ENCODE data around the gene KCNQ1OT1. TPM values are rescaled to one million over a fixed set of nuclear protein-coding genes. Genes with fewer than 3 reads are reported as not detected.

KCNQ1OT1 gene
- polyA plus RNA-seq, 4 donors: 0.46 to 2.7 (median 1.5) TPM

DNA sequence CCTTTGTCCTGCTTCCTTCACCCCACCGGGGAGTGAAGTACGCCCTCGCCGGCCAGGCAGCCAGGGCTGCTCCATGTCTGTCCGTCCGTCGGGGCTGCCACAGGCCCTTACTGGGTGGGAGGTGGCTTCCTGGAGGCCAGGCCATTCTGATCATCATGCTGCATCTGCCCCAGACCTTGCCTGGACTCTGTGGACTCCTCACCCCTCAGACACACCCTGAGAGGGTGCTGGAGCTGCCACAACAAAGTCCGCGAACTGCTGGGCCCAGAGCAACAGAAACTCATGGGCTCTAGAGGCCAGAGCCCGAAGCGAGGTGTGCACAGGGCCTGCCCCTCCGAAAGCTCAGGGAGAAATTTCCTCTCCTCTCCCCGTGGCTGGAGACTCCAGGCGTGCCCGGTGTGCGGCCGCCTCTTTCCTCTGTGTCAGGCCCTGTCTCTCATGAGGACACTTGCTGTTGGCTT lies 124.2 kb downstream of the KCNQ1OT1 start:
- DNase-seq (ENCODE audit: low read depth in 4 of 4, low spot score in 2 of 4): no peak

DNA sequence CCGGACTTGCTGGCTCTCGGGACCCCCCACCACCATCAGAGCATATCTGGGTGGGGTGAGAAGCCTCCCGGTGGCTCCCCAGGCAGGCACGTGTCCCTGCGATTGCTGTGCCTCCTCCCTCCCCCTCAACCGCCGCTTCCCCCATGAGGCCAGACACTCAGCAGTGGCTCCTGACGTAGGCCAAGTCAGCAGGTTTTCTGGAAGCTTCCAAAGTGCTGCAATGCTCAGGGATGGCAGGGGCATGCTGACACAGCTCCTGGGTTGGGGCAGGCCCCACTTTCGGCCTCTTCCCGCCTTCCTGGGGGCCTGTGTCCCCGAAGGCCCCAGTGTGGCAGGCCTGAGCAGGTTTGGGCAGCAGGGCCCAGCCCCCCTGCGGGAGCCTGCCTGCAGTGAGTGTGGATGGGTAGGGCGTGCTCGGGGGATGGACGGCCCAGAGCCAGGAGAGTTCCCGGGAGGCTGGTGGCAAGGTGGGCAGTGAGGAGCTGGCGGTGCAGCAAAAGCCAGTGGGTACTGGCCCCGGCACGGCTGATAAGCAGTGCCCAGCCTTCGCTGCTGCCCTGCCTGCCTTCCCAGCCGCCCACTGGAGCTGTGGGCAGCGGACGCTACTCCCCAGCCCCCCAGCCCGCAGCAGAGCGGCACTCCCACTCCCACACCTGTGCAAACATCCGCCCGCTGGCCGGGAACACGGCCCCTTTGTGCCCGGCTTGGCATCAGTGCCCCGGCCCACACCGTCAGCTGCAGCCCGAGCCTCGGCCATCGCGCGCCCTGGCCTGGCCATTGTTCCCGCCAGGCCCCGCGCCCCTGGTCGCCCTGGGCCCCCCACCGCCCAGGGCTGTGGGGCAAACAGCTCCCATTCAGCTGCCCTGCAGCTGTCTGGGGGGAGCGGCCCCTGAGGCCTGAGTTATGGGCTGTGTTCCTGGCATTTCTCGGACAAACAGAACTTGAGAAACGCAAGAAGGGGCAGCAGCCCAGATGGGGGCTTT lies 125.0 kb downstream of the KCNQ1OT1 start:
- DNase-seq (ENCODE audit: low read depth in 4 of 4, low spot score in 2 of 4): no peak

DNA sequence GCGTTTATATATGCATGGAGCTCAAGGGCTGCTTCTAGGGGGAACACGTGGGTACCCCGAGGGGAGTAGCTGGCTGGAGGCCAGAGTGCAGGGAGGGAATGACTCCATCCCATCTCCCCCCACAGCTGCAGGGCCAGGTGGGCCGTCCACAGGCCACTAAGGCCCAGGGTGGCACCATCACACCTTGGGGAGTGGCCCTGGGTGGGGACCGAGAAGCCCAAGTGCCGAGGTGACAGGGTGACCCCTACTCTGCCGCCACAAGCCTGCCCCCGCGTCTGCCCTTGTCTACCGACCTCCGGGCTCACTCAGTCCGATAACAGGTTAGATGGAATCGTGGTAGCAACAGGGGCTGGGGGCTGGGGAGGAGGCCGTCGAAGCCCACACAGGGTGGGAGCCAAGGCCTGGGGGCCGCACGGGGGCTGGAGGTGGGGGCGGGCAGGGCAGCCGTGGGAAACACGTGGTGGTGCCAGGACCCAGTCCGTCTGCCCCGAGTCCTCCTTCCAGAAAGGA lies 125.7 kb downstream of the KCNQ1OT1 start:
- no peak for DNase-seq (ENCODE audit: low read depth in 4 of 4, low spot score in 2 of 4)

DNA sequence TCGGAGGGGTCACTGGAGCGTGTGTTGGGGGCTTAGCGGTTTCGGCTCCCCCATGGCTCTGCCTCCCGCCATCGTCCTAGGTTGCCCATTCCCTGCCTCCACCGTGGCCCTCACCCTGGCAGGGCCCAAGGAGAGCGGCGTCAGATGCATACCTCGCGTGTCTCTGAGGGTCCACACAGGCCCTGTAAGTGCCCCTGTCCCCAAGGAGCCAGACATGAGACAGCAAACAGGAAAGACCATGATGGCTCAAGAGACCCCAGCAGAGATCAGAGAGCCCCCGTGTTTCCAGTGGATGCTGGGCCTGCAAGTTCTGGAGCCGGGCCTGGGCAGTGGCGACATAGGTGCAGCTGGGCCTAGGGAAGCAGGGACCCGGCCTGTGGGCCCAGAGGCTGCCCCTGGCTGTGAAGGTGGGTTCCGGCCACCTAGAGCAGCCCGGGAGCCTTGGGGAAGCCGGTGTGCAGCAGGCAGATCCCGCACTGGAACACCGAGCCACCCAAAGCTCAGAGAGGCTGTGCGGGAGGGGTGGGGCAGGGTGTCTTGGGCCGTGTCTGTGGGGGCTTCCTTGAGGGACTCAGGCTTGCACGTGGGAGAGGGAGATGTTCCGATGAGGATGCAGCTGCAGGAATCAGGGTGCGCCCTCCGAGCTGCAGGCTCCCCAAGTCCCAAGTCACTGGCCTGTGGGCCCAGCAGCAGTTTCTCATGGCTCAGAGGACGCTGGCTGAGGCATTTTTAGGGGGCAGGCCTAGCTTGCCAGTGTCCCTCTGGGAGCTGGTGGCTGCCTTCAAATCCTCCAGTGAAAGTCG lies 126.4 kb downstream of the KCNQ1OT1 start:
- DNase-seq (ENCODE audit: low read depth in 4 of 4, low spot score in 2 of 4): no peak

DNA sequence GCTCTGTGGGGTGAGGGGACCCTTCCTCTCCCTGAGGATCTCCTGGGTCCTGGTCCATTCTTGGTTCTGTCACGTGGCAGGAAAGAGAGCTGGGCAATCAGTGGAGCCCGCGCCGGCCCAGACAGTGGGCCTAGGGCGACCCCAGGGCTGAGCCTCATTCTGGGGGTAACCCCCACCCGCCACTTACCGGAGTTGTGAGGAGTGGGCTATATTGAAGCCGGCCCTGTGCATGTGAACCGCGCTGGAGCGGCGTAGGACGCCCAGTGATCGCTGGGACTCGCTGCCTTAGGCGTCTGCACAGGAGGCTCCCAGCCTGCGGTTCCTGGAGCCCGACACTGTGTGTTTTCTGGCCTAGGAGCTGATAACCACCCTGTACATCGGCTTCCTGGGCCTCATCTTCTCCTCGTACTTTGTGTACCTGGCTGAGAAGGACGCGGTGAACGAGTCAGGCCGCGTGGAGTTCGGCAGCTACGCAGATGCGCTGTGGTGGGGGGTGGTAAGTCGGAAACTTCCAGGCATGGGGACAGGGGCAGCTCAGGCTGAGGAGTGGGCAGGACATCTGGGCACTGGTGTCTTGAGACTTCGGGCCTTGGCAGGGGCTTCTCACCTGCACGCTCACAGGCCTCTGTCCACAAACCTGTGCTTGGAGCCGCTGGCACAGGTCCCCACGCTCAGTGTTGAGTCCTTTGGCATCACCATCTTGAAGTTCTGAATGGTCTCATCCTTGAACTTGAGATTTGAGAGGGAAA lies 127.1 kb downstream of the KCNQ1OT1 start:
- no peak for DNase-seq (ENCODE audit: low read depth in 4 of 4, low spot score in 2 of 4)

DNA sequence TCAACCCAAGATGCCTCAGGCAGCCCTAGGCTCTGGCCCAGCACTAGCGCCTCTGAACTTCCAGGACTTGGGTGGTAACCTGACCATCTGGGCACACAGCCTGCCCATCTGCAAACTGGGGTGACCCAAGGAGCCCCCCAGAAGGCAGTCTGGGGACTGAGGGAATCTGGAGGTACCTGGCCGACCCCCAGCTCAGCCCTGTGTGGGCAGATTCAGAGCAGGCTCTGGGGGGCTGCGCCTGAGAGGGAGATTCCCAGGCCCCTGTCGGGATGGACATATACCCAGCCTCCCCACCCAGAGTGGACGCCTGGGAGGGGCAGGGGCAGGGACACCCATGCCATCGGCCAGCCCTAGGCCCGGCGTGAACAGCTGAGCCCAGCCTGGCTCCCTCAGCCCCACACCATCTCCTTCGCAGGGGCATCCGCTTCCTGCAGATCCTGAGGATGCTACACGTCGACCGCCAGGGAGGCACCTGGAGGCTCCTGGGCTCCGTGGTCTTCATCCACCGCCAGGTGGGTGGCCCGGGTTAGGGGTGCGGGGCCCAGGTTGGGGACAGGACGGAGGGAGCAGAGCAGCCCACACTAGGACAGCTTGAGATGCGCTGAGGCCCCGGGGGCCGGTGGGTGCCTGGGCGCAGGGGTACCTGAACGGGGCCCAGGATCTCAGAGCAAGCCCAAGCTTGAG lies 128.1 kb downstream of the KCNQ1OT1 start:
- no peak for DNase-seq (ENCODE audit: low read depth in 4 of 4, low spot score in 2 of 4)

DNA sequence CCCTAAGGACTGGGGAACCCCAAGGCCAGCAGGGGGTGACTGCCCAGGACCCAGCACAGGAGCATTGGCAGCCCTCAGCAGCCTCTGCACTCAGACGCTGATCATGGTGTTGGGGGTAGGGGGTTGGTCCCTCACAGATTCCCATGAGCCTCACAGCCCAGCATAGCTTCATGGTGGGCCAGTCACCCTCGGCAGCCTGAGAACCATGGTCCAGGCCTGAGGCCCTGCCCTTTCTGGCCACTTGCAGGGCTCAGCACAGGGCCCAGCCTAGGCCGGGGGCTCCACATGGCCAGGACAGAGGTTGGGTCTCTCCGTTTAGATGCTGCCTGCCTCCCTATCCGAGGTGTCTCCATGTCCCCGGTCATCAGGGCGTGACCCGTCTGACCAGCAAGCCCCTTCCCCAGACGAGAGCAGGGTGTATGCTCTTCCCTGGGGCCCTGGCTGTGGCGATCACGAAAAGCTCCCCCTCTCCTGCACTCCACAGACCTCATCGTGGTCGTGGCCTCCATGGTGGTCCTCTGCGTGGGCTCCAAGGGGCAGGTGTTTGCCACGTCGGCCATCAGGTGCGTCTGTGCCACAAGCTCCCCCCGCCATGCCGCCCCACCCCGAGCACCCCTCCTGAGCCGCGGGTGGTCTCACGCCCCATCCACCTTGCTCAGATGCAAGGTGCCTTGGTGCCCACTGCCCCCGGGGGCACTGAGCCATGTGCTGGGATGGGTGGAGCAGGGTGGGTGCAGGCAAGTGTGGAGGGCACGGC lies 128.8 kb downstream of the KCNQ1OT1 start:
- DNase-seq (ENCODE audit: low read depth in 4 of 4, low spot score in 2 of 4): no peak

DNA sequence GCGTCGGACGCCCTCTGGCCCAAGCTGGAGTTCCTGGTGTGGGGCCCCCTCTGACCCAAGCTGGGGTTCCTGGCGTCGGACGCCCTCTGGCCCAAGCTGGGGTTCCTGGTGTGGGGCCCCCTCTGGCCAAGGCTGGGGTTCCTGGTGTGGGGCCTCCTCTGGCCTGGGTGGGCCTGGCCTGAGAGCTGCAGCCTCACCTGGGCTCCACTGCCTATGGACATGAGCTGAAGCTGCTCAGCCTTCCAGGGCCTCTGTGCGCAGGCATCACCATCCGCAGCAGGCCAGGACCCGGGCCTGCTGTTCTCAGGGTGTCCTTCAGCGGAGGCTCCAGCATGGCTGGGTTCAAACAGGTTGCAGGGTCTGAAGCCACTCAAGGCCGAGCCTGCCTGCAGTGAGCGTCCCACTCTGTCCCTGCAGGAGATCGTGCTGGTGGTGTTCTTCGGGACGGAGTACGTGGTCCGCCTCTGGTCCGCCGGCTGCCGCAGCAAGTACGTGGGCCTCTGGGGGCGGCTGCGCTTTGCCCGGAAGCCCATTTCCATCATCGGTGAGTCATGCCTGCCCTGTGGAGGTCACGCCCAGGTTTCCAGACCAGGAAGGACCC lies 129.5 kb downstream of the KCNQ1OT1 start:
- no peak for DNase-seq (ENCODE audit: low read depth in 4 of 4, low spot score in 2 of 4)

DNA sequence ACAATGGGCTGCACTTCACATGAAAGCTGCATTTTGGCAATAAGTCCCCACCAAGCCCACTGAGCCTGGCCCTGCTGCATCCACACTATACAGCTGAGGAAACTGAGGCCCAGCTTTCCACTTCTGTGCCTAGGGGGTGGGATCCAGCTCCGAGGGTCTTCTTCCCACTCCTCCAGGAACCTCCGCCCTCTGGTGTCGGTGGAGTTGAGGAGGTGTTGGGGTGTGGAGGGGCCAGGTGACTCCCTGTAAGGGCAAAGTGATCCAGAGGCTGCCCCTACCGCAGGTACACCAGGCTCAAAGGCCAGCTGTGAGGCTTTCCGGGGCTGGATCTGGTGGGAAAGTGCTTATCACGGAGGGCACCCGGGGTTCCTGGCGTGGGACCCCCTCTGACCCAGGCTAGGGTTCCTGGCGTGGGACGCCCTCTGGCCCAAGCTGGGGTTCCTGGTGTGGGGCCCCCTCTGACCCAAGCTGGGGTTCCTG lies 130.0 kb downstream of the KCNQ1OT1 start:
- no peak for DNase-seq (ENCODE audit: low read depth in 4 of 4, low spot score in 2 of 4)

DNA sequence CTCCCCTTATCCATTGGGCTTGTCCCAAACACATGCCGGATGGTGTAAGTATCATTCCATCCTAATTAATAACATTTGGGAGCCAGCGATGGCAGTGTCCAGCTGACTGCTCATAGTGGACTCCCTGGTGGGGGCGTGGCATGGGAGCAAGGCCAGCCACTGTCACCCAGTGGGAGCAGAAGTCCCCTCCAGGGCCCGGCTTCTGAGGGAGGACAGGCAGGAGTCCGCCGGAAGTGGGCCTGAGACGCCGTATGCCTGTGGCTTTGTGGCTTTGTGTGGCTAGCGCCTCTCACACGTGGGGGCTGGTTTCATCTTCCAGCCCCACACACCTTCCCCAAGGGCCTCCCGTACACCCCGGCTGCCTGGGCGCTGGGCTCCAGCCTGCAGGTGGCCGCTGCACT lies 130.5 kb downstream of the KCNQ1OT1 start:
- no peak for DNase-seq (ENCODE audit: low read depth in 4 of 4, low spot score in 2 of 4)

DNA sequence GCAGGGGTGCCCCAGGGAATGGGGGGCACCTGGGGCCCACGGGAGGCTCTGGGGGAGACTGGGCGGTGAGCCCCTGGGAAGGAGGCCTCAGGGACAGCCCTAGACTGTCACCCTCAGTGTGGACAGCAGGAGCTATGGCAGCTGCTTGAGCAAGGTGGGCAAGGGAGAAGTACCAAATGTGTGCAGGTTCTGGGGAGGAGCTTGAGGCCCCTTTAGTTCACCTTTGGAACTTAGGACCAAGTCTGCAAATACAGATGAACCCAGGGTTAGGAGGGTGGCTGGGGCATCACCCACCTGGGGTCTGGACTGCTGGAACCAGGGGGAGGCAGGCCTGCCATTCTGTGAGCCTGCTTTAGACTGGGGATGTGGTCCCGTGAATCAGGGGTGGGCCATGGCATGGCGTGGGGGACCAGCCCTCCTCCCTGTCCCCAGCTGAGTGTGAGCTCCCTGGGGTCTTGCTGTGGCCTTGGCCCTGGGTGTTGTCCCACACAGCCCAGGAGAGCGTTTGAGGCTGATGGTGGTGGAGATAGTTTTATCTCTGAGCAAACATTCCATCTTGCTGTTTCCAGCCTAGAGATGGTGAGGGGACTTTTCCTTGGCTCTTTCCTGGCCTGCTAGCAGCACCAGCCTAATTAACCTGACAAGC lies 132.6 kb downstream of the KCNQ1OT1 start:
- DNase-seq (ENCODE audit: low read depth in 4 of 4, low spot score in 2 of 4): no peak

DNA sequence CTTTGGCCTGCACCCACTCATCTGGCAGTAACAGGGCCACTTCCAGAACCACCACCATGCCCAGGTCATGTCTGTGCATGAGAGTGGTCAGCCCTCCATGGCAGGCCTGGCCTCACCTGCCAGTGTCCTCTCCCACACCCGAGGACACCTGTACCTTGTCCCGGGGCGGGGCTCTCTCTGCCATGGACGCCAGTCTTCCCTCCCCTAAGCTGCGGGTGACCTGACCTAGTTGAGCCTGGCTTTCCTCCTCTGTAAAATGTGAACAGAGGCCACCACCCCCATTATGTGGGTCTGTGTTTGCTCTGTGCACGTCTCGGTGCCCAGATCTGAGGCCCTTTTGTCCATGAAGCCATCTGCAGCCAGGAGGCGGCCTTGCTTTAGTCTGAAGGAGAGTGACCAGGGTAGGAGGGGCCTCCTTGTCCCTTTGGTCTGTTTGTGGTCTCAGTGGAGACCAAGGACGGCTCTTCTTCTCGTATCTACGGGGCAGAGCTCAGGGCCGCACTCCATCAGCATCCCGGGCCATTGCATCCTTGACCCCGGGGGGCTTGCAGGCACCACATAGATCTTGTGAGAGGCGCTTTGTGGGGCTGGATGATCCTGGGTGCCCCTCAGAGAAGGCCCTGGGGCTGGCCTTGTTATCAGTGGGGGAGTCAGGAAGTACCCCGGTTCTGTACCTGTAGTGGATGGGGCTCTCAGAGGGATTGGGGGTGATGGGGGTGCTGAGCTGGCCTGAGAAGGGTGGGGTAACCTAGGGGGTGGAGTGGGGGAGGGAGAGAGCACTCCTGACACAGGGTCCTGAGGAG lies 133.4 kb downstream of the KCNQ1OT1 start:
- DNase-seq (ENCODE audit: low read depth in 4 of 4, low spot score in 2 of 4): no peak

DNA sequence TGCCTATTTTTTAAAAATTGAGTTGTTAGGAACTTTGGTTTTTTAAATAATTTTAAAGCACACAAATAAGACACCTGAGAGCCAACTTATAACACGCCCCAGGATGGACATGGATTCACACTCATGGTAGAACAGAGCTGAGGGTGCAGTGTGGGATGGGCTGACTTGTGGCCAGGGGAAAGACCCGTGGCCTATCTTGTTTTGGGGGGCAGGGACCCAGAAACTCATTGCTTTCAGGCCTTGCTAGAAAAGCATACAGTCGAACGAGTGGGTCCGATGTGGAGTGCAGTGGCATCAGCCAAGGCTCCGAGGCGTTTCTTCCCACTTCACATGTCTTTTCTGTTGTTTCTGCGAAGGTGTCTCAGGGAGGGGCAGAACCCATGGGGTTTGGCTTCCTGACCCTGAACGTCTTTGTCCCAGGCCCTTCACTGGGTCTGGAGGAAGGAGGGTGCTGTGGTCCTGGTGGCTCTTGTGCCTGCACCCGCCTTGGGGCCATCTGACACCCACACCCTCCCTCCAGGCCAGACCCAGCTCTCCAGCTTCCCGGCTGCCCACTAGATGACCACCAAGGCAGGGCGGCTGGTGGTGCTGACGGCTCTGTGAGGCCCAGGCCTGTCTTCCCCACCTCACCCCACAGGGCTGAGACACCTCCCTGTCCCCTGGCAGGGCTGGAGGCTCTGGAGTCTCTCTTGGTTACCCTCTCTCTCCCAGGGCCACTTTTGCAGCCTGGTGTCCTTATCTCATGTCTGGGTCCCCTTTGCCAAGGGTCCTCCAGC lies 134.2 kb downstream of the KCNQ1OT1 start:
- DNase-seq (ENCODE audit: low read depth in 4 of 4, low spot score in 2 of 4): no peak

DNA sequence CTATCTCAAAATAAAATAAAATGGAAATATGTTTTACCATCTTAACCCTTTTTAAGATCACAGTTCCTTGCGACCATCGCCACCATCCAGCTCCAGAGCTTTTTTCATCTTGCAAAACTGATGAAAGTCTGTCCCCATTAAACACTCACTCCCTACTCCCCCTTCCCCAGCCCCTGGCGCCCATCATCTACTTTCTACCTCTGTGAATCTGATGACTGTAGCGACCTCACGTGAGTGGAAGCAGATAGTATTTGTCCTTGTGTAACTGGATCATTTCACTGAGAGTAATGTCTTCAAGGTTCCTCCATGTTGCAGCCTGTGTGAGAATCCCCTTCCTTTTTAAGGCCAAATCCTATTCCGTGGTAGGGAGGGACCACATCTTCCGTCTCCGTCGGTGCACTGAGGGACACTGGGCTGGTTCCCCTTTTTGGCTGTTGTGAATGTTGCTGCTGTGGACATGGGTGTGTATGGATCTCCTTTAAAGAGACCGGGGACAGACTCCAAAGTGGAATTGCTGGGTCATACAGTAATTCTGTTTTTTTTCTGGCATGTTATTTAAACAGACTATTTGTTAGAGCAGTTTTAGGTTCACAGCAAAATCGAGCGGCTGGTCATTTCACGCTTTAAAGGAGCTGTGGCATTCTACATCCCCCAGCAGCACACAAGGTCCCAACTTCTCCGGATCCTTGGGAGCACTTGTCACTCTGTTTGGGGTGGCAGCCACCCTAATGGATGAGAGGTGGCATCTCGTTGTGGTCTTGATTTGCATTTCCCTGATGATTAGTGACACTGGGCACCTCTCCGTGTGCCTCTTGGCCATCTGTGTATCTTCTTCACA lies 135.0 kb downstream of the KCNQ1OT1 start:
- no peak for DNase-seq (ENCODE audit: low read depth in 4 of 4, low spot score in 2 of 4)

DNA sequence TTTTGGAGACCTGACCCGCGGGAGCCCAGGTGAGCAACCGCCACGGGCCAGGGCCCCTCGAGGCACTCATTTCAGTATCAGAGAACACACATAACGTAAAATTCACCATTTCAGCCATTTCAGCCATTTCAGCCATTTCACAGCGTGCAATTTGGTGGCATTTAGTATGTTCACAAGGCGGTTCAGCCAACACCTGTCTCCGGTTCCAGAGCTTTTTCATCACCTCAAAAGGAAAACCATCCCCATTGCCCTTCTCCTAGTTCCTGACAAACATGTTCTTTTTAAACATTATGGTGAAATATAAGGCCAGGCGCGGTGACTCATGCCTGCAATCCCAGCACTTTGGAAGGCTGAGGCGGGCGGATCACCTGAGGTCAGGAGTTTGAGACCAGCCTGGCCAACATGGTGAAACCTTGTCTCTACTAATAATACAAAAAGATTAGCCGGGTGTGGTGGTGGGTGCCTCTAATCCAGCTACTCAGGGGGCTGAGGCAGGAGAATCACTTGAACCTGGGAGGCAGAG lies 135.7 kb downstream of the KCNQ1OT1 start:
- DNase-seq (ENCODE audit: low read depth in 4 of 4, low spot score in 2 of 4): no peak

Data from left renal cortex interstitium (tissue), 4 donors.